GM18867 (cell line): ENCODE results near the gene TBX1.
"Not testable (repeated sequence)": the region's sequence is repeated elsewhere in the genome, so short reads cannot be mapped to it uniquely, and the experiment has no call there.

Source experiments
- ATAC-seq: cut with Tn5 transposase; IDR thresholded peaks from one replicate; pipeline ENCODE4 v1.9.1; 2021; ENCODE audit warnings: mild to moderate bottlenecking, moderate library complexity; ENCODE audit not compliant: unreplicated experiment

TBX1 gene

GRCh38 chr22:19763458-19764298 lies 3.1 kb downstream of the TBX1 start:
- ATAC-seq, result no peak

- no peak for ATAC-seq
Measured at GRCh38 chr22:19764299-19764593, 3.7 kb downstream of the TBX1 start.

GRCh38 chr22:19764636-19765476 lies 4.3 kb downstream of the TBX1 start:
- ATAC-seq, result no peak

DNA sequence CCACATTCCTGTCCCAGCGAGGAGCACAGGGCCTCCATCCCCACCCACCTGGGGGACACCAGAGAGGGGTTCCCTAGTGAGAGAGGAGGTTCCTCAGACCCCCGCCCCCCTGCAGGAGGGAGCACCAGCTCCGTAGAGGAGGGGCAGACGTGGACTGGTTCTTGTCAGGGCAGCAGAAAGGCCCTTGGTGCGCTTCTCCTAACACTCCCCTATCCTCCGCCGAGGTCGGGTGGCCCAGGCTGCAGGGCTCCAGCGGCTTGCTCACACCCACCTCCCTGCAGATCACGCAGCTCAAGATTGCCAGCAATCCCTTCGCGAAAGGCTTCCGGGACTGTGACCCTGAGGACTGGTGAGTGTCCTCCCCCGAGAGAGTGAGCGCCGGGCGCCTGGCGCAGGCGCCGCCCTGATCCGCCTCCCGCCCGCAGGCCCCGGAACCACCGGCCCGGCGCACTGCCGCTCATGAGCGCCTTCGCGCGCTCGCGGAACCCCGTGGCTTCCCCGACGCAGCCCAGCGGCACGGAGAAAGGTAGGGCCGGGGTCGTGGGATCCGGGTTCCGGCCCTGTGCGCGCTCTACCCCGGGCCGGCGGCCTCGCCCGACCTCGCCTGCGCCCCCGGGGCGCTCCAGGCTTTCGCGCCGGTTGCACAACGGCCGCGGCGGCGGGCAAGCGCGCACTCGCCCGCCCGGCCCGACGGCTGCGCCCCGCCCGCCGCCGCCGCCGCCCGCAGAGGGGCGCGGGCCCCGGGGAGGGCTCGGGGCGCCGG lies 5.1 kb downstream of the TBX1 start:
- no peak for ATAC-seq

- no peak for ATAC-seq
Measured at GRCh38 chr22:19766240-19766510, 5.6 kb downstream of the TBX1 start.

- no peak for ATAC-seq
Measured at GRCh38 chr22:19766511-19767426, 6.2 kb downstream of the TBX1 start.

GRCh38 chr22:19767427-19768341 lies 7.1 kb downstream of the TBX1 start:
- no peak for ATAC-seq

- no peak for ATAC-seq
Measured at GRCh38 chr22:19769393-19769715, 8.8 kb downstream of the TBX1 start.

DNA sequence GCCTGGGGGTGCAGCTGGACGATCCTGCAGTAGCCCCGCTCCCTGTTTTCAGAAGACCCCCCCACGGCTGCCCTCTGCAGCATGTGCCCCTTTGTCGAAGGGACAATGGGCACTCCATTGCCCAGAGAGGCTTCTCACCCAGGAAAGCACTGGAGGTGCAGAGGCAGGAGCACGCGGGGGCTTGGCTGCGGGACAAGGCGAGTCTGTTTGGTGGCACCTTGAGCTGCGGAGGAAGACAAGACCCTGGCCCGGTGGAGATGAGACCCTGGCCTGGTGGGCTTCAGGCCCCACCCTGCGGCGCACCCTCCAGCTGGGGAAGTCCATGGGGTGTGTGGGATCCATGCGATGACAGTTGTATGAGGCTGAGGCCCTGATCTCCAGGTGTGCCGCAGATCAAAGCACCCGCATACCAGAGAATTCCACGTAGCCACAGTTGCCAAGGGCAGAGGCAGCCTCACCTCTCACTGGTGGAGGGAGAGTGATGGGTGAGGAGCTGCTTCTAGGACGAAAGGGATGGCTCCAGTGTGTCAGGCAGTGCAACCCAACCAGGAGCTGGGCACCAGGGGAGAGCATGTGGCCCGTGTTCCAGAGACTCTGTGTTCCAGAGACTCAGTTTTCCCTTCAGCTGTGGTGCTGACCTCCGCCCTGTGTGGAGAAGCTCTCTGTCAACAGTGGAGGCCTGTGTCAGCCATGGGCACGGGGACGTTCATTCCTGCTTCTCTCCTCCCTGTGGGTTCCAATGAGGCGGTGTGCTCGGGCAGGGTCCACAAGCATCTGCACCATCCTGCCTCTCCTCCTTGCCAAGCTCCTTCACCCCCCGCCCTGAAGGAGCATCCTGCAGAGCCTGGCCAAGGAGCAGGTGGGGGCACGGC lies 10.0 kb downstream of the TBX1 start:
- no peak for ATAC-seq

DNA sequence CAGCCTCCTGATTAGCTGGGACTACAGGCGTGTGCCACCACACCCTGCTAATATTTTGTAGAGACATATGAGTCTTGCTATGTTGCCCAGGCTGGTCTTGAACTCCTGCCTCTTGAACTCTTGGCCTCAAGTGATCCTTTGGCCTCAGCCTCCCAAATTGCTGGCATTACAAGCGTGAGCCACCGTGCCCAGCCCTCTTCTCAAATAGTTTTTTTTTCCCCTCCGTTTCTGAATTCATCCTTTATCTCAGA lies 11.8 kb downstream of the TBX1 start:
- ATAC-seq, result no peak

GRCh38 chr22:19772673-19773469 lies 12.3 kb downstream of the TBX1 start:
- ATAC-seq, result no peak

DNA sequence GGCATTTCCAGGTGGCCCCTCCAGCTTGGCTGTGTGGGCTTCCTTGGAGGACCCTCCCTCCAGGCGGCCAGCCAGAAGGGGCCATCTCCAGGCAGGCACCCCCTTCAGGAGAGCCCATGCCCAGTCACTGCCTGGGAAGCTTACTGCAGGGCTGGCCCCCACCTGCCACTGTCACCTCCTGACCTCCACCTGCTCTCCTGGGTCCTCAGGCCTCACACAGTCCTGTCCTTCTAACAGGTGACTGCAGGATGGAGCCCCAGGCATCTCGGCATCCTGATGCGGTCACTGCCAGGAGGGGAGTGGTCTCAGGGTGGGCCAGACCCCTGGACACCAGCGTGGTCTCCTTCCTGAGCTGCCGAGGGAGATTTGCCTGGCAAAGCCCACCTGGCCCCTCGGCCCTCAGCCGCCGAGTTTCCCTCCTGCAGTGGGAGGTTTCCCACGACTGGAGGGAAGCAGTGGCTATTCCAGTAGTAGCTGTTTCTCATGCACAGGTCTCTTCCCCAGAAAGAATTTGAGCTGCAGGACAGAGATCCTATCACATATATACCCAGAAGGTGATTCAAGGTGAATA lies 13.0 kb downstream of the TBX1 start:
- ATAC-seq, result no peak

DNA sequence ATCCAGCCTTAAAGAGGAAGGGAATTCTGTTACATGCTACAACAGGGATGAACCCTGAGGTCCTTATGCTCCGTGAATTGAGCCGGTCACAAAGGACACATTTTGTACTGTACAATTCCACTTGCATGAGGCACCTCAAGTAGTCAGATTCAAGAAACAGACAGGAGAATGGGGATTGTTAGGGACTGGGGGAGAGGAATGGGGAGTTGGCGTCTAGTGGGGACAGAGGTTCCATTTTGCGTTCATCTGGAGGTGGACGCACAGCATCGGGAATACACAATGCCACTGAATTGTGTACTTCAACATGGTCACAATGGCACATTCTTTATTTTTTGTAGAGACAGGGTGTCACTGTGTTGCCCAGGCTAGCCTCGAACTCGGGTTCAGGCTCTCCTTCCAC lies 14.1 kb downstream of the TBX1 start:
- ATAC-seq, result no peak

- ATAC-seq, result no peak
Measured at GRCh38 chr22:19775496-19776325, 15.1 kb downstream of the TBX1 start.

DNA sequence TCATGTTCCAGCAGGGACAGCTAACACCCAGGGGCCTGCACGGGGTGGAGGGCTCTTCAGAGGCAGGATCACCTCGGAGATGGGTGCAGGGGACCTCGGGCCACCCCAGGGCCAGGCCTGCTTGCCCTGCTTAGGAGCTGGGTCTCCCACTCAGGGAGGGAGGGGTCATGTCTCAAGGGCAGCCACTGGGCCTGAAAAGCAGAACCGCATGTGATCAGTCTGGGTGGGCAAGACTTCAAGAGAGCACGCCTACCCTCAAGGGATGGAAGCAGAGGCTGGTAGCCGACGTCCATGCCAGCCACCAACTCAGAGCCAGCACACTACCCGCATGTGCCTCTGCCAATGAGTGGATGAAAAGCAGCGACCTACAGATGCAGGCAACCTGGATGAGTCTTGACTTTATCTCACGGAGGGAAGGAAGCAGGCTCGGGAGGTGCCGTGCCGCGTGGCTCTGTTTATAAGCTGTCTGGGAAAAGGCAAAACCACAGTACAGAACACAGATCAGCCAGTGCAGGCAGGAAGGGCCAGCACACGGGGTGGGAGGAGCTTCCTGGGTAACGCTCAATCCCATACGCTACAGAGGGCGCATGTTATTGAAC lies 16.0 kb downstream of the TBX1 start:
- no peak for ATAC-seq

DNA sequence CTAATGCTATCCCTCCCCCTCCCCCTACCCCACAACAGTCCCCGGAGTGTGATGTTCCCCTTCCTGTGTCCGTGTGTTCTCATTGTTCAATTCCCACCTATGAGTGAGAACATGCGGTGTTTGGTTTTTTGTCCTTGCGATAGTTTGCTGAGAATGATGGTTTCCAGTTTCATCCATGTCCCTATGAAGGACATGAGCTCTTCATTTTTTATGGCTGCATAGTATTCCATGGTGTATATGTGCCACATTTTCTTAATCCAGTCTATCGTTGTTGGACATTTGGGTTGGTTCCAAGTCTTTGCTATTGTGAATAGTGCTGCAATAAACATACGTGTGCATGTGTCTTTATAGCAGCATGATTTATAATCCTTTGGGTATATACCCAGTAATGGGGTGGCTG lies 16.6 kb downstream of the TBX1 start:
- ATAC-seq, result not testable (repeated sequence)

GRCh38 chr22:19779011-19779421 lies 18.4 kb downstream of the TBX1 start:
- ATAC-seq, result no peak
